ENCODE measurements around the gene TPPP3.

- TF ChIP-seq EP300 (IDR thresholded peaks at IDR 0.05): no peak
- TF ChIP-seq, protein P1, sequence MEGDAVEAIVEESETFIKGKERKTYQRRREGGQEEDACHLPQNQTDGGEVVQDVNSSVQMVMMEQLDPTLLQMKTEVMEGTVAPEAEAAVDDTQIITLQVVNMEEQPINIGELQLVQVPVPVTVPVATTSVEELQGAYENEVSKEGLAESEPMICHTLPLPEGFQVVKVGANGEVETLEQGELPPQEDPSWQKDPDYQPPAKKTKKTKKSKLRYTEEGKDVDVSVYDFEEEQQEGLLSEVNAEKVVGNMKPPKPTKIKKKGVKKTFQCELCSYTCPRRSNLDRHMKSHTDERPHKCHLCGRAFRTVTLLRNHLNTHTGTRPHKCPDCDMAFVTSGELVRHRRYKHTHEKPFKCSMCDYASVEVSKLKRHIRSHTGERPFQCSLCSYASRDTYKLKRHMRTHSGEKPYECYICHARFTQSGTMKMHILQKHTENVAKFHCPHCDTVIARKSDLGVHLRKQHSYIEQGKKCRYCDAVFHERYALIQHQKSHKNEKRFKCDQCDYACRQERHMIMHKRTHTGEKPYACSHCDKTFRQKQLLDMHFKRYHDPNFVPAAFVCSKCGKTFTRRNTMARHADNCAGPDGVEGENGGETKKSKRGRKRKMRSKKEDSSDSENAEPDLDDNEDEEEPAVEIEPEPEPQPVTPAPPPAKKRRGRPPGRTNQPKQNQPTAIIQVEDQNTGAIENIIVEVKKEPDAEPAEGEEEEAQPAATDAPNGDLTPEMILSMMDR (IDR thresholded peaks at IDR 0.05): no peak
- no peak for TF ChIP-seq POLR2AphosphoS5 (IDR thresholded peaks at IDR 0.05)
- no peak for TF ChIP-seq POLR2A (IDR thresholded peaks at IDR 0.05)
These were observed 45.6 kb upstream of the TPPP3 start for GRCh38 chr16:67438824-67439393.

All from gastroesophageal sphincter (tissue), 3 donors.